Fibroblast of lung (primary cell): ENCODE measurements around the gene HMG20B. TPM values are rescaled to one million over a fixed set of nuclear protein-coding genes. Genes with fewer than 3 reads are reported as not detected.

ENCODE experiments used
- DNase-seq, 2 donors: peaks; one replicate each; pipeline versions ENCODE4 v3.0.0 to v3.0.0-alpha.2; 2010; ENCODE audit warnings: low read depth in 2 of 2
- H2AFZ ChIP-seq: 2 replicates; pipeline ENCODE4 v1.5.1; 2012; ENCODE audit warnings: low read length, control low read depth, inconsistent platforms
- H3K27ac ChIP-seq: 2 replicates; pipeline ENCODE4 v1.5.1; 2011; ENCODE audit warnings: low read length, control low read depth; ENCODE audit not compliant: insufficient read depth
- H3K27me3 ChIP-seq: 2 replicates; pipeline ENCODE4 v1.5.1; 2011; ENCODE audit warnings: mild to moderate bottlenecking, low read length; ENCODE audit not compliant: control insufficient read depth, insufficient read depth
- H3K36me3 ChIP-seq: 2 replicates; pipeline ENCODE4 v1.5.1; 2011; ENCODE audit warnings: low read length; ENCODE audit not compliant: control insufficient read depth, insufficient read depth
- H3K4me1 ChIP-seq: 2 replicates; pipeline ENCODE4 v1.5.1; 2011; ENCODE audit warnings: low read length; ENCODE audit not compliant: control insufficient read depth, insufficient read depth; ENCODE audit errors: extremely low read depth
- H3K4me2 ChIP-seq: 2 replicates; pipeline ENCODE4 v1.5.1; 2011; ENCODE audit warnings: low read length, control low read depth; ENCODE audit not compliant: insufficient read depth; ENCODE audit errors: extremely low read depth
- H3K4me3 ChIP-seq, 4 experiments: fragments of 200-600 bp in 1 of 4; sonication (generic) in 1 of 4; replicated peaks in 1 of 4; 2 replicates each; pipeline ENCODE4 v1.5.1; 2011 to 2016; ENCODE audit warnings: low read length in 4 of 4, low read depth in 3 of 4, mild to moderate bottlenecking in 3 of 4, control low read depth in 2 of 4, inconsistent platforms in 1 of 4, mixed read lengths in 1 of 4; ENCODE audit not compliant: insufficient read depth in 1 of 4; ENCODE audit errors: control extremely low read depth in 1 of 4
- H3K79me2 ChIP-seq: 2 replicates; pipeline ENCODE4 v1.5.1; 2012; ENCODE audit warnings: mild to moderate bottlenecking, low read length, inconsistent platforms; ENCODE audit not compliant: control insufficient read depth, insufficient read depth
- H3K9ac ChIP-seq: 2 replicates; pipeline ENCODE4 v1.5.1; 2011; ENCODE audit warnings: mild to moderate bottlenecking, low read length, control low read depth; ENCODE audit not compliant: insufficient read depth
- H3K9me3 ChIP-seq: 2 replicates; pipeline ENCODE4 v1.5.1; 2012; ENCODE audit warnings: low read depth, low read length; ENCODE audit not compliant: control insufficient read depth, insufficient read depth
- H4K20me1 ChIP-seq: 2 replicates; pipeline ENCODE4 v1.5.1; 2011; ENCODE audit warnings: low read length; ENCODE audit not compliant: control insufficient read depth, insufficient read depth; ENCODE audit errors: extremely low read depth
- CTCF ChIP-seq, 2 donors: IDR thresholded peaks in 1 of 2; conservative IDR thresholded peaks in 1 of 2; 1 replicate in 1 of 2; 2 replicates in 1 of 2; pipeline ENCODE4 v1.5.1; 2011 to 2012; ENCODE audit warnings: low read length in 2 of 2, control low read depth in 1 of 2, inconsistent platforms in 1 of 2, low read depth in 1 of 2, mild to moderate bottlenecking in 1 of 2
- EZH2 ChIP-seq: IDR thresholded peaks from 2 replicates; pipeline ENCODE4 v1.5.1; 2012; ENCODE audit warnings: low read length, control low read depth, mild to moderate bottlenecking; ENCODE audit errors: missing control alignments
- polyA plus RNA-seq, 2 donors: library from polyadenylated mRNA; depleted of rRNA in 1 of 2; stranded (reverse) in 1 of 2; unstranded in 1 of 2; fragments of >200 nt; gene quantifications; 2 replicates each; pipeline ENCODE4 v1.2.1, GENCODE V29; 2011 to 2012; ENCODE audit warnings: missing spikeins in 1 of 2
- total RNA-seq: library from RNA; depleted of rRNA; stranded (reverse); fragments of >200 nt; gene quantifications from 2 replicates; pipeline ENCODE4 v1.2.1, GENCODE V29; 2014

The HMG20B gene
- total and polyA plus RNA-seq, 2 donors (not counting 1 experiment from before 2014, with no cell fraction given), result 27.3 to 63.6 TPM

- Histone ChIP-seq H3K4me1 (peaks cover 7% of the 10 kb centered on the region), H3K4me2 (no peak overlapping the region), H2AFZ (no peak overlapping the region), H3K4me3 (no peak overlapping the region), H4K20me1 (no peaks in the 10 kb centered on the region), H3K9me3 (no peaks in the 10 kb centered on the region), H3K36me3 (peaks cover 19% of the 10 kb centered on the region), H3K27me3 (no peaks in the 10 kb centered on the region), H3K27ac (no peak overlapping the region), H3K79me2 (no peaks in the 10 kb centered on the region), H3K9ac (no peak overlapping the region)
- TF ChIP-seq CTCF (conservative IDR thresholded peaks at IDR 0.05 in 1 of 2, IDR thresholded peaks at IDR 0.05 in 1 of 2; ENCODE audit: low read depth in 1 of 2, low read length in 2 of 2) (no peak), EZH2 (no peak)
- no peak for DNase-seq
Observed at GRCh38 chr19:3609779-3610719, 37.3 kb downstream of the HMG20B start.

- Histone ChIP-seq H3K4me1 (peaks cover 4% of the 10 kb centered on the region), H3K79me2 (no peaks in the 10 kb centered on the region), H2AFZ (no peak overlapping the region), H4K20me1 (no peaks in the 10 kb centered on the region), H3K36me3 (peaks cover 19% of the 10 kb centered on the region), H3K27ac (no peak overlapping the region), H3K4me3 (no peak overlapping the region), H3K27me3 (no peaks in the 10 kb centered on the region), H3K9me3 (no peaks in the 10 kb centered on the region), H3K4me2 (no peak overlapping the region), H3K9ac (no peak overlapping the region)
- TF ChIP-seq EZH2, result no peak
- no peak for TF ChIP-seq CTCF (conservative IDR thresholded peaks at IDR 0.05 in 1 of 2, IDR thresholded peaks at IDR 0.05 in 1 of 2; ENCODE audit: low read depth in 1 of 2, low read length in 2 of 2)
- DNase-seq, result no peak
Observed at GRCh38 chr19:3610745-3611717, 38.3 kb downstream of the HMG20B start.

- Histone ChIP-seq H4K20me1 (no peaks in the 10 kb centered on the region), H3K9me3 (no peaks in the 10 kb centered on the region), H3K27ac (no peak overlapping the region), H3K4me2 (no peak overlapping the region), H3K4me1 (peaks cover 4% of the 10 kb centered on the region), H3K27me3 (no peaks in the 10 kb centered on the region), H3K4me3 (no peak overlapping the region), H3K79me2 (no peaks in the 10 kb centered on the region), H2AFZ (no peak overlapping the region), H3K9ac (no peak overlapping the region), H3K36me3 (peaks cover 19% of the 10 kb centered on the region)
- DNase-seq, result no peak
- no peak for TF ChIP-seq CTCF (conservative IDR thresholded peaks at IDR 0.05 in 1 of 2, IDR thresholded peaks at IDR 0.05 in 1 of 2; ENCODE audit: low read depth in 1 of 2, low read length in 2 of 2)
- TF ChIP-seq EZH2, result no peak
Observed at GRCh38 chr19:3611841-3612240, 39.1 kb downstream of the HMG20B start.
